Activated naive CD8-positive, alpha-beta T cell treated with anti-CD3 and anti-CD28 coated beads for 36 hours (primary cell): ENCODE results near the gene EBF4. TPM values are rescaled to one million over a fixed set of nuclear protein-coding genes. Genes with fewer than 3 reads are reported as not detected.

Source experiments
- DNase-seq: peaks from one replicate; pipeline ENCODE4 v3.0.0; 2021
- H3K27ac Mint-ChIP-seq: one replicate; pipeline ENCODE4 v1.8.0; 2022; ENCODE audit warnings: mild to moderate bottlenecking, moderate library complexity, mixed read lengths
- H3K27me3 Mint-ChIP-seq: one replicate; pipeline ENCODE4 v1.8.0; 2022; ENCODE audit warnings: mild to moderate bottlenecking, mixed read lengths
- H3K36me3 Mint-ChIP-seq: one replicate; pipeline ENCODE4 v1.8.0; 2021; ENCODE audit warnings: mild to moderate bottlenecking, mixed read lengths
- H3K4me1 Mint-ChIP-seq: one replicate; pipeline ENCODE4 v1.8.0; 2021; ENCODE audit warnings: mixed read lengths
- H3K4me3 Mint-ChIP-seq: one replicate; pipeline ENCODE4 v1.8.0; 2022; ENCODE audit warnings: mild to moderate bottlenecking, moderate library complexity, mixed read lengths
- H3K9me3 Mint-ChIP-seq: one replicate; pipeline ENCODE4 v1.8.0; 2022; ENCODE audit warnings: mixed read lengths
- total RNA-seq, 2 experiments: library from RNA; stranded (reverse); gene quantifications; one replicate each; pipeline ENCODE4 v1.2.3, GENCODE V29; 2021

EBF4 gene
- total RNA-seq, 2 experiments from 2014 or later = 0.66 to 0.98 TPM

DNA sequence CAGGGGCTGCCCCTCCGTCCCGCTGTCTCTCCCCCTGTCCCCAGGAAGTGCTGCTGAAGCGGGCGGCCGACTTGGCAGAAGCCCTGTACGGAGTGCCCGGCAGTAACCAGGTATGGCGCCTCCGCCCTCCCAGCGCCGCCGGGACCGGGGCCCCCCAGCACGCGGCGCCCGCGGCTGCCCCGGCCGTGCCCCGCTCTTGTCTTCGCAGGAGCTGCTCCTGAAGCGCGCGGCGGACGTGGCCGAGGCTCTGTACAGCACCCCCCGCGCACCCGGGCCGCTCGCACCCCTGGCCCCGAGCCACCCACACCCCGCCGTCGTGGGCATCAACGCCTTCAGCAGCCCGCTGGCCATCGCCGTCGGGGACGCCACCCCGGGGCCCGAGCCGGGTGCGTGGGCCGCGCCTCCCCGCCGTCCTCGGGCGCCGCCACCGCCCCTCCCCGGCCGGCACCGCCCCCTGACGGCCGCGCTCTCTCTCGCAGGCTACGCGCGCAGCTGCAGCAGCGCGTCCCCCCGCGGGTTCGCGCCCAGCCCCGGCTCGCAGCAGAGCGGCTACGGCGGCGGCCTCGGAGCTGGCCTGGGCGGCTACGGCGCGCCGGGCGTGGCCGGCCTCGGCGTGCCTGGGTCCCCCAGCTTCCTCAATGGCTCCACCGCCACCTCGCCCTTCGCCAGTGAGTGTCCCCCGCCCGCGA lies 59.4 kb downstream of the EBF4 start:
- no peak overlapping the region for H3K4me3 Mint-ChIP-seq
- peaks cover 25% of the 10 kb centered on the region for H3K4me1 Mint-ChIP-seq
- peaks cover 40% of the 10 kb centered on the region for H3K27me3 Mint-ChIP-seq
- no peaks in the 10 kb centered on the region for H3K9me3 Mint-ChIP-seq
- H3K36me3 Mint-ChIP-seq = no peaks in the 10 kb centered on the region
- no peak overlapping the region for H3K27ac Mint-ChIP-seq
- peak; percentile 72 for DNase-seq

DNA sequence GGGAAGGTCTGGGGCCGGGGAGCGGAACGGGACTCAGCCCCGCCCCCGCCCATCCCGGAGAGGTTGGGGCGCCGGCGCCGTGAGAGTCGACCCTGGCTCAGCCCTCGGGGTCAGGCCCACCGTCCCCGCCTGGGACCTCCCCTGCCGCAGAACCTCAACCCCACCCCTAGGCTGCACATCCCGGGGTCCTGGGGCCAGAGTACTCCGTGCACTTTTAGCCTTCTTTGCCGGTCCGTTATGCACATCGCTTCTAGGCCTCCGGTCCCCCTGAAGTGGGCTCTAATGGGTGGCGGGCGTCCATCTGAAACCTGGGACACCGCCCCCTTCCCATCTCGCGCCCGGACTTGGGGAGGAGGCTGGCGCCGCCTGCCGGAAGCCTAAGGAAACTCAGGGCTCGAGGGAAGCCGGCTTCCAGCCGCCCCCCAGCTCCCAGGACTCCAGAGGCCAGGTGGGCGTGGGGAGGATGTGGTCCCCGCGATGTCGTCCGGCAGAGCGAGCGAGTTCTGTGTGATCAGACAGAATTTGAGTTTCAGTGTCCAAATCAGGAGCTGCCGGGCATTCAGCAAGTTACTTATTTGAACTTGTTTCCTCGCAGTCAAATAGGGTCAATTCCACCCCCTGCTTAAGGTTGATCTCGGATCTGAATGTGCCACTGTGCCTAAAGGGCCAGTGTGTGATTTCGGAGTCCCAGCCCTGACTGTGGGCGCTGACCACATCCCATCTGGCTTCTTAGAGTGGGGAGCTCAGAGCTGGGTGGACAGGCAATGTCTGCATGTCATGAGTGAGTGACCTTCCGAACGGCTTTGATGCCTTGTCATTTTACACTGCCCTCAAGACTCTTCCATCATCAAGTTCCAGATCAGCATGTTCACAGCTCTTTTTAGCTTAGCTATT lies 60.2 kb downstream of the EBF4 start:
- Mint-ChIP-seq H3K27me3 (peaks cover 40% of the 10 kb centered on the region), H3K27ac (no peak overlapping the region)
- peak; percentile 52 for DNase-seq

DNA sequence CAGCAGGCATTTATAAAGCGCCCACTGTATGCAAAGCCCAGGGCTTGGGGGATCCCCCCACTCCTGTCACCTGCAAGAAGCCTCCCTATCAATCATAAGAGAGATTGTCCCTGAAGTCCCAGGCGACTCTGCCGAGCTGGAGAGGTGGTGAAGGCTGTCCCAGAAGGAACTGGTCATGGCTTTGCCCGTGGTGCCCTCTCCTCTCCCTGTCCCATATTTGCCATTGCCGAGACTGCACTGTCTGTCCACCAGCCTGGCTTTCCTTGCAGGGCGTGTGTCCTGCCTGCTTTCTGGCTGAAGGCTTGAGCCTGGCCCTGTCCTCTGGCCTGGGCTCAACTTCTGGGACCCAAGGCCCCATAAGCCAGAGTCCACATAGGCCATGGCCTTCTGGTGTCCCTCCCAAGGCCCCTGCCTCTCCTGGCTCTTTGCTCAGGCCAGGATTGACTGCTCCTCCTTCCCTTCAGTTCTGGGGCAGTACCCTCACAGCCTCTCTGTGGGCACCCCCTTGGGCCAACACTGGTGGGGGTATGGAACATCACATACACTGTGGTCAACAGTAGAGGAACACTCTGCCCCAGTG lies 61.0 kb downstream of the EBF4 start:
- no peak for DNase-seq
- Mint-ChIP-seq H3K4me3 (no peak overlapping the region), H3K4me1 (peaks cover 19% of the 10 kb centered on the region), H3K9me3 (no peaks in the 10 kb centered on the region), H3K27ac (no peak overlapping the region), H3K27me3 (peaks cover 40% of the 10 kb centered on the region), H3K36me3 (no peaks in the 10 kb centered on the region)

More for the DNA sequence above, 60.2 kb downstream of the EBF4 start:
- Mint-ChIP-seq H3K4me3 (peak overlapping the region; percentile 76), H3K36me3 (no peaks in the 10 kb centered on the region), H3K4me1 (peaks cover 21% of the 10 kb centered on the region), H3K9me3 (no peaks in the 10 kb centered on the region)

DNA sequence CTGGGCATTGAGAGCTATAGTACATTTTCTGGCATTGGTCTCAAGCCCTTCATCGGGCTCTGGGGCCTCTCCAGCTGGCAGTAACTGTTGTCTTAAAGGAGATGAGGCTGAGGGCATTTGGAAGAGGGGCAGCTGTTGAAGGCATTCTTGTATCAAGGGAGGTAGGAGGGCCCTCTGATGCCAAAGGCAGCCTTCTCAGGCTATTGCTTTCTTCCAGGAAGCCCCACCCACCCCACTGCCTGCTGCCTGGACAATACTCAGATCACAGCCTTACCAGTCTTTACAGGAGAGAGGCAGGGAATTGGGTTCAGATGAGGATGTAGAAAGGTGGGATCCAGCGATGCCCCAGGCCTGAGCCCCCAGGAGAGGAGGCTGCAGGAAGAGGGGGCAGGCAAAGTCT lies 61.8 kb downstream of the EBF4 start:
- Mint-ChIP-seq H3K9me3 (no peaks in the 10 kb centered on the region), H3K36me3 (no peaks in the 10 kb centered on the region), H3K4me3 (no peak overlapping the region), H3K4me1 (peaks cover 19% of the 10 kb centered on the region), H3K27me3 (peaks cover 40% of the 10 kb centered on the region), H3K27ac (no peak overlapping the region)
- no peak for DNase-seq

DNA sequence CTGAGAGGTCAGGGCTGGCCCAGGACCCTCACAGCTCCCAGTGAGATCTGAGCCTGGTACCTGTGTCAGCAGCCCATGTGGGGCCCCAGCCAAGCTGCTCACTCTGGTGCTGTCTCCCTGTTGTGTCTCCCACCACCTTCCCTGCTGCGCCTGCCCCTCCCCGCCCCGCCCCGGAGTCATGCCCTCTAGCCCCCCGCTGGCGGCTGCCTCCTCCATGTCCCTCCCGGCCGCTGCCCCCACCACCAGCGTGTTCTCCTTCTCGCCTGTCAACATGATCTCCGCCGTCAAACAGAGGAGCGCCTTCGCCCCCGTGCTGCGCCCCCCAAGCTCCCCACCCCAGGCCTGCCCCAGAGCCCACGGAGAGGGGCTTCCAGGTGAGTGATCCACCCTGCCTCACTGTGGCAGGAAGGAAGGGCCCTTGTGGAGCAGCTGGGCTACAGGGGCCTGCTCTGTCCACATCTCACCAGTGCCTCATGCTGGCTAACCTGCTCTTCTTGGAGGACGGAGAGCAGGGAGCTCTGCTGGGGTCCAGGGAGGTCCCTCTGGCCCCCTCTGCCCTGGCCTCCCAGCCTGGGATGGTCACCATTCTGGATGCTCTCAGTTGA lies 63.0 kb downstream of the EBF4 start:
- no peaks in the 10 kb centered on the region for H3K9me3 Mint-ChIP-seq
- no peaks in the 10 kb centered on the region for H3K36me3 Mint-ChIP-seq
- no peak for DNase-seq
- H3K4me3 Mint-ChIP-seq = no peak overlapping the region
- H3K4me1 Mint-ChIP-seq = peaks cover 15% of the 10 kb centered on the region
- H3K27me3 Mint-ChIP-seq = peaks cover 31% of the 10 kb centered on the region
- no peak overlapping the region for H3K27ac Mint-ChIP-seq

DNA sequence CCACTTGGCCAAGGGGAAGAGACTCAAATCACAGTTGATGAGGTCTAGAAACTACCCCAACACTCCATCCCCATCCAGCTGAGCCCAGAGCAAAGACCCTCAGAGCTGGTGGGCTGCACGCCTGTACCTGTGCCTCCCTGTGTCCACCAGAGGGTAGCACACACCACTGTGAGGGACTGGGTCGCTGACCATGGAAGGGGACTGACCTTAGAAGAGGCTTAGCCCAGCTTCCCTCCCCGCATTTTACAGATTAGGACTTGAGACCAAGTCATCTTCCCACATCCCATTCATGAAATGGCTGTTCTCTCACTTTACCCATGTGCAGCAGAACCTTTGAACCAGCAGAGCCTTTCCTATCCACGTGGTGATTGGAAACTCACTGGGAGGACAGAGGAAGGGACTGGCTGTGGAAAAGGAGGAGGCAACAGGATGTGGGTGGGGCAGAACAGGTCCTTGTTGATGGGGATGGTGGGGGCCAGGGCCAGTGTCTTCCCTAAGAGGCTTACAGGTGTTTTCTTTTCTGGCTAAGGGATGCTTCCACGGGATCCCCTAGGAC lies 63.6 kb downstream of the EBF4 start:
- Mint-ChIP-seq H3K27ac (no peak overlapping the region), H3K36me3 (no peaks in the 10 kb centered on the region), H3K27me3 (peaks cover 26% of the 10 kb centered on the region), H3K4me3 (no peak overlapping the region), H3K4me1 (peaks cover 10% of the 10 kb centered on the region), H3K9me3 (no peaks in the 10 kb centered on the region)
- no peak for DNase-seq

DNA sequence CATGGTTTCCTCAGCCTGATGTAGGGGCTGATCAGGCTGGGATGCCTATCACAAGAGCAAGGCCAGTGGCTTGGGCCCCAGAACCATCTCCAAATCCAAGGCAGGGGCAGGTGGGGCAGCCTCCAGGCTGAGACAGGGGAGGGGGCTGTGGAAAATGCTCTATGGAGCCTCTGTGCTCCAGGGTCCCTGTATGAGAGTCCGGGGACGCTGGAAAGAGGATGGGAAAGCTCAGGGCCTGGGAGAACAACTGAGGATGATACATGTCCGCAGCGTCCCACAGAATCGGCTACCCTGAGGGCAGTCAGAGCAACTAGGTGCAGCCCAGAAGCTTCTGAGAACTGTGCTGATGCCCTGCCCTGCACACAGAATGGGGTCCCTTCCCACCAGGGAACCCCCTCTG lies 64.4 kb downstream of the EBF4 start:
- H3K4me3 Mint-ChIP-seq = no peak overlapping the region
- peaks cover 24% of the 10 kb centered on the region for H3K27me3 Mint-ChIP-seq
- no peaks in the 10 kb centered on the region for H3K9me3 Mint-ChIP-seq
- no peak overlapping the region for H3K27ac Mint-ChIP-seq
- no peaks in the 10 kb centered on the region for H3K36me3 Mint-ChIP-seq
- DNase-seq = no peak
- H3K4me1 Mint-ChIP-seq = peaks cover 10% of the 10 kb centered on the region

DNA sequence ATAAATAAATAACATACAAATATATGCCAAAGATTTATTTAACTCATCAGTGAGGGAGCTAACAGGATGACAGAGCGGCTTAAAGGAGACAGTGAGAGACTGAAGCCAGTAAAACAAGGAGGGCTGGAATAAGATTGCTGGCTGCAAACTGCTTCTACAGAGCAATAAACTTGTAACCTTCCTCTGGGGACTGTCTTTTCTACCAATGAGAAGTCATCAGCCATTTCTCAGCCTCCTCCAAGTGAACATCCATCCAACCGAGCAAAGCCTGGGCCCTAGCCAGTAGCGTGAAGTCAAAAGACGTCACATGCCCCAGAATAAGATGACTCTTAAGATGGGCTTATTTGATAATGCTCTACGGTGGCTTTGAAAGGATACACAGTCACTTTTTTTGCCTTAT lies 65.4 kb downstream of the EBF4 start:
- H3K4me1 Mint-ChIP-seq = peaks cover 6% of the 10 kb centered on the region
- no peak for DNase-seq
- H3K36me3 Mint-ChIP-seq = no peaks in the 10 kb centered on the region
- no peak overlapping the region for H3K4me3 Mint-ChIP-seq
- H3K27me3 Mint-ChIP-seq = peaks cover 24% of the 10 kb centered on the region
- H3K27ac Mint-ChIP-seq = no peak overlapping the region
- no peaks in the 10 kb centered on the region for H3K9me3 Mint-ChIP-seq

DNA sequence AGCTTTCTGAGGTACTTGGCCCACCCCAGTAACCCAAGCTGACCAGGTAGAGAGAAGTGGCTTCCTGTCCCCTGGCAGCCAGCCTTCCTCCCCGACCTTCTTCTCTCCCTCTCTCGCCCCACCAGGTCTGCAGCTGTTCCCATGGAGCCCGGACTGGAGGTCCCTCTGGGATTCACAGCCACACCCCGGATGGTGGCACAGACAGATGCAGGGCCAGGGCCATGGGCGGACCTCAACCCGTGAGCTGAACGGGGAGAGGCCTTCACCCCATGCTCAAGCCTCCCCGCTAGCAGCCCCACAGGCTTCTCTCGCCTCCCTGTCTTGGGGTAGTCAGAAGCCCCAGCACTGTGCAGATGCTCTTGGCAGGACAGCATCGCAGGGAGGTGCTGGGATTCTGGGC lies 66.6 kb downstream of the EBF4 start:
- H3K4me1 Mint-ChIP-seq = no peaks in the 10 kb centered on the region
- no peaks in the 10 kb centered on the region for H3K36me3 Mint-ChIP-seq
- no peak for DNase-seq
- no peak overlapping the region for H3K27ac Mint-ChIP-seq
- peaks cover 13% of the 10 kb centered on the region for H3K27me3 Mint-ChIP-seq
- no peaks in the 10 kb centered on the region for H3K9me3 Mint-ChIP-seq
- no peak overlapping the region for H3K4me3 Mint-ChIP-seq

DNA sequence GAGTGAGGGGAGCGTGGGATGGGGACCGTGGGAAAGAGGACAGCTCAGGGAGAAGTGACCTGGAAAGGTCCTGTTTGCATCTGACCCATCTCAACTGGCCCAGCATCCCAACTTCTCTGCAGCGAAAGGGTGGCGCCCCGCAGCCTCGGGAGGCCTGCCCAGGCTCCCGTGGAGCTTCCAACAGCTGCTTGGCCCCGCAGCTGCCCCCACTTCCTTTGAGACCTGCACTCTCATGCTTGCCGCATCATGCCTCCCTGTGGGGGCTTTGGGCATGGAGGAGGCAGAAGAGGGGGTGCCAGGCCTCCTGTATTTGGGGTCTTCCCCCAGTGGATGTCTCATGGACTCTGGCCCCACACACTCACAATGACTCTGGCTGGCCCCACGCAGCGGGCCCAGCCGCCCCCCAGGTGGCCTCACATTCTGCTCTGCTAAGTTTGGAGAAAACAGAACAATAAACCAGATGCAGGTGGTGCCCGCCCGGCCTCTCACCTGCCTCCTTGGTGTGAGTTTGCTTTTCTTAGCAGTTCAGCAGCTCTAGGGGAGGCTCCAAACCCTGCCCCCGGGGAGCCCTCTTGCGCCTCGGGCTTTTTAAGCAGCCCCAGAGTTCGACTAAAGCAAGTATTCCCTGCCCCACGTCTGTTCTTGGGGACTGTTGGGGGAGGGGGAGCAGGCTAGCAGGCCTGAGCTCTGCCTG lies 67.2 kb downstream of the EBF4 start:
- no peak for DNase-seq
- H3K27me3 Mint-ChIP-seq = peaks cover 11% of the 10 kb centered on the region
- no peaks in the 10 kb centered on the region for H3K36me3 Mint-ChIP-seq
- H3K4me3 Mint-ChIP-seq = no peak overlapping the region
- no peak overlapping the region for H3K27ac Mint-ChIP-seq
- no peaks in the 10 kb centered on the region for H3K9me3 Mint-ChIP-seq
- H3K4me1 Mint-ChIP-seq = no peaks in the 10 kb centered on the region

DNA sequence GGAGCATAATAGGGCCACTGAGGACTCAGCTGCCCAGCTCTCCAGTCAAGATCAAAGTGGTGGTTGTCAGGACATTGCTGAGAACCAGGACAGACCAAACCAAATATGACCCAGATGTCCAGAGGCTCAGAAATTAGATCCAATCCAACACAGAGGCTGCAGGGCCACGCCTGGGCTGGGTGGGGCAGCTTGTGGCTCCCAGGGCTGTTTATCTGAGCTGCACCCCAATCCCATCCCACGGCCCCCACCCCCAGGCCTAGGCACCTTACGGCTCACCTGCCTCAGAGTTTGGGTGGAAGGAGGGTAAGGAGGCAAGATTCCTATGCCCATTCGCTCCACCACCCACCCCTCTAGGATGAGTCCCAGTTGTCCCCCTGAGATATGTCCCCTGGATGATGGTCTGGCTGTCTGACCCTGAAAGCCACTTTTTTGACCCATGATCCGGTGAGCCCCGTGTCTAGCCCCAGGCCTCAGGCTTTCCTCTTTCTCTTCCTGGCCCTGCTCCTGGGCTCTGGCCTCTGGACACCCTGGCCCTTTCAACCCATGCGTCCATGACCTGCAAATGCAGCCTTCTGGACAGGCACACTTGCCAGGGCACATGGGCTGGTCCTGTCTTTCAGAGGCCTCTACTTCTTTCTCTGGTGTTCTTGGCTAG lies 67.8 kb downstream of the EBF4 start:
- Mint-ChIP-seq H3K4me1 (no peaks in the 10 kb centered on the region), H3K36me3 (no peaks in the 10 kb centered on the region), H3K27me3 (peaks cover 8% of the 10 kb centered on the region), H3K27ac (no peak overlapping the region), H3K4me3 (no peak overlapping the region), H3K9me3 (no peaks in the 10 kb centered on the region)
- no peak for DNase-seq

DNA sequence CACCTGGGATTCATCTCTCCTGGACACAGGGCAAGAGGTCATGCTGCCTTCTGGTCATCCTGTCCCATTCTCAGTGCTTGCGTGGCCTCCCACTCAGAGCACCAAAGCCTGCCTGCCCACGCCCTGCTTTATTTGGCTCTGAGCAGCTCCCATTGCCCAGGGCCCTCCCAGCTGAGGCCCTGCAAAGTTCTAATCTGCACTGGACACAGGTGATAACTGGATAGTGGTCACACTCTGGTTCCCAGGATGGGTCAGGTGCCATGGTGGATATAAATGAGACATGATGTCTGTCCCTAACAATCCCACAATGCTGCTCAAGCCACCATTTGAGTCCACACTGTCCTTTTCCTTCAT lies 68.3 kb downstream of the EBF4 start:
- no peak for DNase-seq
- Mint-ChIP-seq H3K4me1 (no peaks in the 10 kb centered on the region), H3K27me3 (peaks cover 8% of the 10 kb centered on the region), H3K9me3 (no peaks in the 10 kb centered on the region), H3K36me3 (no peaks in the 10 kb centered on the region), H3K4me3 (no peak overlapping the region), H3K27ac (no peak overlapping the region)

DNA sequence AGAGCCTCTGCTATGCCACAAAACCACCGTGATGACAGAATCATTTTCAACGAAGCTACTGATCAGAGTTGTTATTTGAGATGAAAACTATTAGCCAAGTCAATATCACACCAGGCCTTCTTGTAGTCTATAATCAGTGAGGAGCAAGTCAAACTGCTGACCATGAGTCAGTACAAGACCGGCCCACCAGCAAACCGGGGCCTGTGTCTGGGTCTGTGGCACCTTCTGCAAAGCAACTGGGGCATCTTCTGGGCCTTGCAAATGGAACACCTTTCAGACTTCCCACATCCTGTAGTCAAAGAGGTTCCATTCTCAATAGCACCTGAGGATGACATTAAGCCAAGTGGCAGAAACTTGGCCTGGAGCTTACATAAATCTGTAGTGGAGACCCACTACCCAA lies 69.3 kb downstream of the EBF4 start:
- H3K27ac Mint-ChIP-seq = no peak overlapping the region
- H3K27me3 Mint-ChIP-seq = peaks cover 2% of the 10 kb centered on the region
- no peaks in the 10 kb centered on the region for H3K4me1 Mint-ChIP-seq
- no peak overlapping the region for H3K4me3 Mint-ChIP-seq
- DNase-seq = no peak
- H3K9me3 Mint-ChIP-seq = no peaks in the 10 kb centered on the region
- no peaks in the 10 kb centered on the region for H3K36me3 Mint-ChIP-seq

DNA sequence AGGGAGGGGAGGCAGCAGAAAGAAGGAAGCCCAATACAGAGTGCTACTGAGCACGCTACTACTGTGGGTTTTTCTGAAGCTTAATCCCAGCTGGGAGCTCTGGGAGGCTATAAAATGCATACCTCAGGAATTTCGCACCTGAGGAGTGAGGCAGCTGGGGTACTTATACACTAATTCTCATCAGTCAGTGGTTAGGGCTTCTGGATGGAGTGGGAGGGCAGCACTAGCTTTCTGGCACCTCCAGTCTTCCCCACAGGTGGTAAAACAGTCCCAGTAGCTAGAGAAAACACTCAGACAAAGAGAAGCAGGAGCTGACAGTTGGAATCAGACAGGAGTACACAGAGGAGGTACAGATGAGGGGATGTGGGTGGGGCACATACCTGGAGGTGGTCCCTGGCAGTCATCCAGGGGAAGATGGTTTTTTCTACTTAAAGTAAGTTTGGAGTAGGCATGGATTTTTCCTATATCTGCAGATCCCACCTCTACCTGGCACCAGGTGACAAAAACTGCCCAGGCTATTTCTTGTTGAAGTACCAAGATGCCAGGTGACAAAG lies 70.1 kb downstream of the EBF4 start:
- H3K9me3 Mint-ChIP-seq = no peaks in the 10 kb centered on the region
- H3K4me1 Mint-ChIP-seq = no peaks in the 10 kb centered on the region

More for the DNA sequence above, 70.1 kb downstream of the EBF4 start:
- no peak for DNase-seq
- Mint-ChIP-seq H3K36me3 (no peaks in the 10 kb centered on the region), H3K4me3 (no peak overlapping the region), H3K27me3 (no peaks in the 10 kb centered on the region), H3K27ac (no peak overlapping the region)
